K562 (cell line): ENCODE data around the gene NFATC4. TPM values are rescaled to one million over a fixed set of nuclear protein-coding genes. Genes with fewer than 3 reads are reported as not detected.

ENCODE experiments used
- CEBPG ChIP-seq, 3 experiments: fragments of 200-800 bp in 1 of 3; sonication (Bioruptor generic) in 1 of 3; sonication (generic) in 1 of 3; formaldehyde crosslinking in 1 of 3; IDR thresholded peaks in 2 of 3; conservative IDR thresholded peaks in 1 of 3; 2 replicates each; pipeline versions ENCODE4 v1.6.1 to v1.8.0; 2016 to 2022; ENCODE audit warnings: missing compliant biosample characterization in 2 of 3, missing genetic modification characterization in 2 of 3, mild to moderate bottlenecking in 1 of 3, missing genetic modification reagents in 1 of 3
- KAT2B ChIP-seq: IDR thresholded peaks from one replicate; pipeline ENCODE4 v1.6.1; 2012; ENCODE audit warnings: low read depth, mild to moderate bottlenecking, control low read depth, inconsistent platforms, low read length, moderate library complexity
- KAT7 ChIP-seq: sonication (generic); formaldehyde crosslinking; IDR thresholded peaks from 2 replicates; pipeline ENCODE4 v1.8.0; 2022; ENCODE audit warnings: missing genetic modification reagents, mild to moderate bottlenecking, borderline replicate concordance
- MIER1 ChIP-seq: fragments of 450-650 bp; IDR thresholded peaks from 2 replicates; pipeline ENCODE4 v1.6.1; 2016; ENCODE audit warnings: antibody characterized with exemption, mild to moderate bottlenecking, low read depth
- PTTG1 ChIP-seq: fragments of 450-650 bp; IDR thresholded peaks from 2 replicates; pipeline ENCODE4 v1.6.1; 2016; ENCODE audit warnings: low read depth, mild to moderate bottlenecking, missing genetic modification characterization, missing compliant biosample characterization
- RBFOX2 ChIP-seq: fragments of 200-400 bp; formaldehyde crosslinking; IDR thresholded peaks from 2 replicates; pipeline ENCODE4 v1.6.1; 2017; ENCODE audit warnings: low read depth, mild to moderate bottlenecking, low read length, moderate library complexity
- ZC3H4 ChIP-seq: sonication (generic); formaldehyde crosslinking; IDR thresholded peaks from 2 replicates; pipeline ENCODE4 v1.9.0; 2021; ENCODE audit warnings: missing genetic modification reagents, borderline replicate concordance
- ZC3H8 ChIP-seq: fragments of 450-650 bp; IDR thresholded peaks from 2 replicates; pipeline ENCODE4 v1.6.1; 2017
- ZFPM2 ChIP-seq: fragments of 250-450 bp; sonication (Bioruptor Pico); IDR thresholded peaks from 2 replicates; pipeline ENCODE4 v1.5.1; 2022; ENCODE audit warnings: mild to moderate bottlenecking
- ZNF282 ChIP-seq: sonication (generic); formaldehyde crosslinking; IDR thresholded peaks from 2 replicates; pipeline ENCODE4 v1.8.1; 2023; ENCODE audit warnings: missing genetic modification reagents
- polyA plus RNA-seq, 8 experiments: library from polyadenylated mRNA; depleted of rRNA in 4 of 8; stranded (reverse) in 5 of 8; unstranded in 3 of 8; fragments of >200 nt; fragmentation: Nextera tagmentation in 2 of 8; fragmentation: Illumina TruSeq in 1 of 8; extraction: Ambion mirVana in 2 of 8; extraction: Trizol in 1 of 8; gene quantifications; 2 replicates each; pipeline versions ENCODE4 v1.2.1 to v1.2.3, GENCODE V29; 2011 to 2014; ENCODE audit warnings: inconsistent platforms in 1 of 8, missing spikeins in 1 of 8
- total RNA-seq, 7 experiments: library from RNA; depleted of rRNA in 6 of 7; stranded (reverse); fragments of >200 nt in 6 of 7; fragmentation: Illumina TruSeq in 2 of 7; extraction: Trizol in 2 of 7; gene quantifications; 2 replicates each; pipeline versions ENCODE4 v1.2.1 to v1.2.3, GENCODE V29; 2011 to 2021; ENCODE audit warnings: low replicate concordance in 1 of 7
- TF ChIP-seq, protein P1 (sequence below): fragments of 450-650 bp; formaldehyde crosslinking; IDR thresholded peaks from 2 replicates; pipeline ENCODE4 v1.4.0; 2020; ENCODE audit warnings: mild to moderate bottlenecking
- TF ChIP-seq, protein P2 (sequence below): fragments of 250-450 bp; sonication (Bioruptor Pico); IDR thresholded peaks from 2 replicates; pipeline ENCODE4 v1.4.0; 2020
- TF ChIP-seq, protein P3 (sequence below): sonication (generic); formaldehyde crosslinking; IDR thresholded peaks from 2 replicates; pipeline ENCODE4 v1.9.0; 2022; ENCODE audit warnings: mild to moderate bottlenecking, missing genetic modification reagents
- TF ChIP-seq, protein P4 (sequence below): fragments of 450-650 bp; IDR thresholded peaks from 2 replicates; pipeline ENCODE4 v1.6.1; 2017; ENCODE audit warnings: antibody characterized with exemption
- TF ChIP-seq, protein P5 (sequence below): fragments of 450-650 bp; IDR thresholded peaks from 2 replicates; pipeline ENCODE4 v1.6.1; 2016; ENCODE audit warnings: mild to moderate bottlenecking

The NFATC4 gene
- total and polyA plus RNA-seq, 9 of the 15 experiments (the other 6 are each of a cell fraction or from before 2014, with no cell fraction given), result 0.25 to 3.8 (median 0.78) TPM; not detected in 1

DNA sequence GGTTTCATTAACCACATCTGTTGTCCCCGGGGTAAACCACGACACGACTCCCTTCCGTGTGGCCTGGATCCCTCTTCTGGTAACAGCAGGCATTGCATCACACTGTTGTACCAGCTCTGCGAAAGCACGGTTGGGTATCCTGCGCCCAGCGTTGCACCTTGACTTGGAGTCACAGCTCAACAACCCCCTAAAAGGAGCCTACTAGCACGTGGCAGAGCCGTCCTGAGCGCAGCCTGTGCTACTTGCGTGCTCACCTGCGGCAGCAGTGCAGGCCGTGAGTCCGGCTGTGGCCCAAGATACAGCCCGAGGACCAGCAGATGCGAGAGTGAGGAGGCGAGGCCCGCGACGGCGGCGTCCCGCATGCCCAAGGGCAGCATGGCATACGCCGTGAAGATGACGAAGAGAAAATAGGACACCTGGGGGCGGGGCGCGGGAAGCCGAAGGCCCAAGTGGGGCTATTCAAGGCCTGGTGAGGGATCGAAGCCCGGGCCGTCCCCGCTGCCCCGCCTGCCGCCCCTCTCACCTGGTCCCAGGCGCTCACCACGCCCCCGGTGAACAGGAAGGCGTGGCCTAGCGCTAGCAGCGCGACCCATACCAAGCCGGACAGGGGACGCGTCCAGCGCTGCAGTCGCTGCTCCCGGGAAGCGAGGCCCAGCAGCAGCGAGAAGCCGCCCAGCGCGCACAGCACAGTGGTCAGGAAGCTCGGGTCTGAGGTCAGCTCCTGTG lies 35.6 kb upstream of the NFATC4 start (continued):
- TF ChIP-seq PTTG1 (tag) (no peak), KAT7 (CRISPR knock-in tag) (peak; percentile 56; the same call in 1 of the 2 replicates), ZC3H4 (no peak), KAT2B (no peak), ZC3H8 (no peak), CEBPG (CRISPR knock-in tag; IDR thresholded peaks at IDR 0.05) (peak; percentile 89), CEBPG (tag; conservative IDR thresholded peaks at IDR 0.05 in 1 of 2, IDR thresholded peaks at IDR 0.05 in 1 of 2) (peak; percentile 79 to 83), ZFPM2 (no peak), RBFOX2 (peak; percentile 71), ZNF282 (CRISPR knock-in tag) (0 out of 2 replicates have a peak, but pooled peaks have one; percentile 68), MIER1 (no peak)
- TF ChIP-seq, protein P1, sequence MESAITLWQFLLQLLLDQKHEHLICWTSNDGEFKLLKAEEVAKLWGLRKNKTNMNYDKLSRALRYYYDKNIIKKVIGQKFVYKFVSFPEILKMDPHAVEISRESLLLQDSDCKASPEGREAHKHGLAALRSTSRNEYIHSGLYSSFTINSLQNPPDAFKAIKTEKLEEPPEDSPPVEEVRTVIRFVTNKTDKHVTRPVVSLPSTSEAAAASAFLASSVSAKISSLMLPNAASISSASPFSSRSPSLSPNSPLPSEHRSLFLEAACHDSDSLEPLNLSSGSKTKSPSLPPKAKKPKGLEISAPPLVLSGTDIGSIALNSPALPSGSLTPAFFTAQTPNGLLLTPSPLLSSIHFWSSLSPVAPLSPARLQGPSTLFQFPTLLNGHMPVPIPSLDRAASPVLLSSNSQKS (CRISPR knock-in tag), result no peak
- TF ChIP-seq, protein P2, sequence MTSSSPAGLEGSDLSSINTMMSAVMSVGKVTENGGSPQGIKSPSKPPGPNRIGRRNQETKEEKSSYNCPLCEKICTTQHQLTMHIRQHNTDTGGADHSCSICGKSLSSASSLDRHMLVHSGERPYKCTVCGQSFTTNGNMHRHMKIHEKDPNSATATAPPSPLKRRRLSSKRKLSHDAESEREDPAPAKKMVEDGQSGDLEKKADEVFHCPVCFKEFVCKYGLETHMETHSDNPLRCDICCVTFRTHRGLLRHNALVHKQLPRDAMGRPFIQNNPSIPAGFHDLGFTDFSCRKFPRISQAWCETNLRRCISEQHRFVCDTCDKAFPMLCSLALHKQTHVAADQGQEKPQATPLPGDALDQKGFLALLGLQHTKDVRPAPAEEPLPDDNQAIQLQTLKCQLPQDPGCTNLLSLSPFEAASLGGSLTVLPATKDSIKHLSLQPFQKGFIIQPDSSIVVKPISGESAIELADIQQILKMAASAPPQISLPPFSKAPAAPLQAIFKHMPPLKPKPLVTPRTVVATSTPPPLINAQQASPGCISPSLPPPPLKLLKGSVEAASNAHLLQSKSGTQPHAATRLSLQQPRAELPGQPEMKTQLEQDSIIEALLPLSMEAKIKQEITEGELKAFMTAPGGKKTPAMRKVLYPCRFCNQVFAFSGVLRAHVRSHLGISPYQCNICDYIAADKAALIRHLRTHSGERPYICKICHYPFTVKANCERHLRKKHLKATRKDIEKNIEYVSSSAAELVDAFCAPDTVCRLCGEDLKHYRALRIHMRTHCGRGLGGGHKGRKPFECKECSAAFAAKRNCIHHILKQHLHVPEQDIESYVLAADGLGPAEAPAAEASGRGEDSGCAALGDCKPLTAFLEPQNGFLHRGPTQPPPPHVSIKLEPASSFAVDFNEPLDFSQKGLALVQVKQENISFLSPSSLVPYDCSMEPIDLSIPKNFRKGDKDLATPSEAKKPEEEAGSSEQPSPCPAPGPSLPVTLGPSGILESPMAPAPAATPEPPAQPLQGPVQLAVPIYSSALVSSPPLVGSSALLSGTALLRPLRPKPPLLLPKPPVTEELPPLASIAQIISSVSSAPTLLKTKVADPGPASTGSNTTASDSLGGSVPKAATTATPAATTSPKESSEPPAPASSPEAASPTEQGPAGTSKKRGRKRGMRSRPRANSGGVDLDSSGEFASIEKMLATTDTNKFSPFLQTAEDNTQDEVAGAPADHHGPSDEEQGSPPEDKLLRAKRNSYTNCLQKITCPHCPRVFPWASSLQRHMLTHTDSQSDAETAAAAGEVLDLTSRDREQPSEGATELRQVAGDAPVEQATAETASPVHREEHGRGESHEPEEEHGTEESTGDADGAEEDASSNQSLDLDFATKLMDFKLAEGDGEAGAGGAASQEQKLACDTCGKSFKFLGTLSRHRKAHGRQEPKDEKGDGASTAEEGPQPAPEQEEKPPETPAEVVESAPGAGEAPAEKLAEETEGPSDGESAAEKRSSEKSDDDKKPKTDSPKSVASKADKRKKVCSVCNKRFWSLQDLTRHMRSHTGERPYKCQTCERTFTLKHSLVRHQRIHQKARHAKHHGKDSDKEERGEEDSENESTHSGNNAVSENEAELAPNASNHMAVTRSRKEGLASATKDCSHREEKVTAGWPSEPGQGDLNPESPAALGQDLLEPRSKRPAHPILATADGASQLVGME (CRISPR knock-in tag), result no peak
- TF ChIP-seq, protein P3, sequence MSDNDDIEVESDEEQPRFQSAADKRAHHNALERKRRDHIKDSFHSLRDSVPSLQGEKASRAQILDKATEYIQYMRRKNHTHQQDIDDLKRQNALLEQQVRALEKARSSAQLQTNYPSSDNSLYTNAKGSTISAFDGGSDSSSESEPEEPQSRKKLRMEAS (CRISPR knock-in tag), result peak; percentile 65
- TF ChIP-seq, protein P4, sequence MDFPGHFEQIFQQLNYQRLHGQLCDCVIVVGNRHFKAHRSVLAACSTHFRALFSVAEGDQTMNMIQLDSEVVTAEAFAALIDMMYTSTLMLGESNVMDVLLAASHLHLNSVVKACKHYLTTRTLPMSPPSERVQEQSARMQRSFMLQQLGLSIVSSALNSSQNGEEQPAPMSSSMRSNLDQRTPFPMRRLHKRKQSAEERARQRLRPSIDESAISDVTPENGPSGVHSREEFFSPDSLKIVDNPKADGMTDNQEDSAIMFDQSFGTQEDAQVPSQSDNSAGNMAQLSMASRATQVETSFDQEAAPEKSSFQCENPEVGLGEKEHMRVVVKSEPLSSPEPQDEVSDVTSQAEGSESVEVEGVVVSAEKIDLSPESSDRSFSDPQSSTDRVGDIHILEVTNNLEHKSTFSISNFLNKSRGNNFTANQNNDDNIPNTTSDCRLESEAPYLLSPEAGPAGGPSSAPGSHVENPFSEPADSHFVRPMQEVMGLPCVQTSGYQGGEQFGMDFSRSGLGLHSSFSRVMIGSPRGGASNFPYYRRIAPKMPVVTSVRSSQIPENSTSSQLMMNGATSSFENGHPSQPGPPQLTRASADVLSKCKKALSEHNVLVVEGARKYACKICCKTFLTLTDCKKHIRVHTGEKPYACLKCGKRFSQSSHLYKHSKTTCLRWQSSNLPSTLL, result no peak
- TF ChIP-seq, protein P5, sequence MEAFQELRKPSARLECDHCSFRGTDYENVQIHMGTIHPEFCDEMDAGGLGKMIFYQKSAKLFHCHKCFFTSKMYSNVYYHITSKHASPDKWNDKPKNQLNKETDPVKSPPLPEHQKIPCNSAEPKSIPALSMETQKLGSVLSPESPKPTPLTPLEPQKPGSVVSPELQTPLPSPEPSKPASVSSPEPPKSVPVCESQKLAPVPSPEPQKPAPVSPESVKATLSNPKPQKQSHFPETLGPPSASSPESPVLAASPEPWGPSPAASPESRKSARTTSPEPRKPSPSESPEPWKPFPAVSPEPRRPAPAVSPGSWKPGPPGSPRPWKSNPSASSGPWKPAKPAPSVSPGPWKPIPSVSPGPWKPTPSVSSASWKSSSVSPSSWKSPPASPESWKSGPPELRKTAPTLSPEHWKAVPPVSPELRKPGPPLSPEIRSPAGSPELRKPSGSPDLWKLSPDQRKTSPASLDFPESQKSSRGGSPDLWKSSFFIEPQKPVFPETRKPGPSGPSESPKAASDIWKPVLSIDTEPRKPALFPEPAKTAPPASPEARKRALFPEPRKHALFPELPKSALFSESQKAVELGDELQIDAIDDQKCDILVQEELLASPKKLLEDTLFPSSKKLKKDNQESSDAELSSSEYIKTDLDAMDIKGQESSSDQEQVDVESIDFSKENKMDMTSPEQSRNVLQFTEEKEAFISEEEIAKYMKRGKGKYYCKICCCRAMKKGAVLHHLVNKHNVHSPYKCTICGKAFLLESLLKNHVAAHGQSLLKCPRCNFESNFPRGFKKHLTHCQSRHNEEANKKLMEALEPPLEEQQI, result no peak
